ENCODE measurements around the gene C5AR1.
A peak's percentile ranks its signal among the peaks of the same experiment; 100 is the strongest.
"Not testable (repeated sequence)": the region's sequence is repeated elsewhere in the genome, so short reads cannot be mapped to it uniquely, and the experiment has no call there.

Gene C5AR1

DNA sequence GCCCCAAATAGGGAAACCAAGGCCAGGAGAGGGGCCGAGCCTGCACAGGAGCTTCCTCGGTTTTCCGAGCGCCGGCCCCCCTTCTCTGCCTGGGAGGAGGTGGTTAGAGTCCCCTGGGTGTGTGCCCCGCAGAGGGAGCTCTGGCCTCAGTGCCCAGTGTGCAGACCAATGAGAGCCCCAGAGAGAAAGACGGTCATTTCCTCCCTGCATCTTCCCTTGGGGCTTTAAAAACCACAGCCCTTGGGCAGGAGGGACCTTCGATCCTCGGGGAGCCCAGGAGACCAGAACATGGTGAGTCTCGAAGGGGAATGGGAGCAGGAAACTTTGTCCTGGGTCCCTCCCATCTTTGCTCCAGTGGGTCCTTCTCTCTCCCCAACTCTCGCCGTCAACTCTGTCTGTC is at the start of gene C5AR1:
Gene C5AR1 (plus strand): TSS at position 254 of the 400 bp plus-strand sequence. CDS start 35 bp downstream, at position 289.
- no peak for DNase-seq (ENCODE audit: low read depth, low spot score)

DNA sequence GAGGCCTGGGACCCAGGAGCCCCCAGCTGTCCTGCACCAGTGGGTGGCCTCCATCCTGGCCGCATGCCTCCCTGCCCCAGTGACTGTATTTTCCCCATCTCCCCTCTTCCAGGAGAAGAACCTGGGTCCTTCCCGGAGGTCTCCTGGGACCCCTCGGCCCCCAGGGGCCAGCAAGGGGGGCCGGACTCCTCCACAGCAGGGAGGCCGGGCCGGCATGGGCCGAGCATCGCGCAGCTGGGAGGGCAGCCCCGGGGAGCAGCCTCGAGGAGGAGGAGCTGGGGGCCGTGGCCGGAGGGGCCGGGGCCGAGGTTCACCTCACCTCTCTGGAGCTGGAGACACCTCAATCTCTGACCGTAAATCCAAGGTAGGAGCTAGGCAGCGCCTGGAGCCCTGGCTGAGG is 49.2 kb upstream of the C5AR1 start:
- DNase-seq (ENCODE audit: low read depth, low spot score) = no peak

DNA sequence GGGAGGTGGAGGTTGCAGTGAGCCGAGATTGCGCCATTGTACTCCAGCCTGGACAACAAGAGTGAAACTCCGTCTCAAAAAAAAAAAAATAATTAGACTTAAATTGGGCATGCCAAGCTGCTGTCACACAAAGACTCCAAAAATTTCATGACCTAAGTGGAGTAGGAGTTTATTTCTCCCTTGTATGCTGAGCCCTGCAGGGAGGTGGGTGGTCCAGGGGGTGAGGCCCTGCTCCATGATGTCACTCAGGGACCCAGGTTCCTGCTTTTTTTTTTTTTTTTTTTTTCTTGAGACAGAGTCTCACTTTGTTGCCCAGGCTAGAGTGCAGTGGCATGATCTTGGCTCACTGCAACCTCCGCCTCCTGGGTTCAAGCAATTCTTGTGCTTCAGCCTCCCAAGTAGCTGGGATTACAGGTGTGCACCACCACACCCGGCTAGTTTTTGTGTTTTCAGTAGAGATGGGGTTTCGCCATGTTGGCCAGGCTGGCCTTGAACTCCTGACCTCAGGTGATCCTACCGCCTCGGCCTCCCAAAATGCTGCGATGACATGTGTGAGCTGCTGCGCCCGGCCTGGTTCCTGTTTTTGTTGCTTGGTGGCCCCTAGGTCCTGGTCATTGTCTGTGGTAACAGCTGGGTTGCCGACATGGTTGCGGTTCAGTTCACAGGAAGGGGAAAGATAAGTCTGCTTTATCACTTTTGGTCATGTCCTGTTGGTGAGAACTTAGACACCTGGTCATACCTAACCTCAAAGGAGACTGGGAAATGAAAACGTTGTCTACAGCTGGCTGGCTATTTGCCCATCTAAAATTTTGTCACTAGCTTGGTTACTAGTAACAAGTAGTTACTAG is 47.5 kb upstream of the C5AR1 start:
- DNase-seq (ENCODE audit: low read depth, low spot score) = not testable (repeated sequence)

DNA sequence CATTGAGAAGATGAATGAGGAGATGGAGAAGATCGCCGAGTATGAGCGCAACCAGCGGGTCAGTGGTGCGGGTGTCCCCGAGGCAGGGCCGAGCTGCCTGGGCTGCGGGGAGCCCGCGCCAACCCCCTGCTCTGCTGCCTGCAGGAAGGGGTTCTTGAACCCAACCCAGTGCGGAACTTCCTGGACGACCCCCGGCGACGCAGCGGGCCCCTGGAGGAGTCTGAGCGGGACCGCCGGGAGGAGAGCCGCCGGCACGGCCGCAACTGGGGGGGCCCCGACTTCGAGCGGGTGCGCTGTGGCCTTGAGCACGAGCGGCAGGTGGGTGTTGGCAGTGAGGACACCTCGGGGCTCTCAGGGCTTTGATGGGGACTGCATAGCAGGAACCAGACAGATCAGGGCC is 45.0 kb upstream of the C5AR1 start:
- no peak for DNase-seq (ENCODE audit: low read depth, low spot score)

DNA sequence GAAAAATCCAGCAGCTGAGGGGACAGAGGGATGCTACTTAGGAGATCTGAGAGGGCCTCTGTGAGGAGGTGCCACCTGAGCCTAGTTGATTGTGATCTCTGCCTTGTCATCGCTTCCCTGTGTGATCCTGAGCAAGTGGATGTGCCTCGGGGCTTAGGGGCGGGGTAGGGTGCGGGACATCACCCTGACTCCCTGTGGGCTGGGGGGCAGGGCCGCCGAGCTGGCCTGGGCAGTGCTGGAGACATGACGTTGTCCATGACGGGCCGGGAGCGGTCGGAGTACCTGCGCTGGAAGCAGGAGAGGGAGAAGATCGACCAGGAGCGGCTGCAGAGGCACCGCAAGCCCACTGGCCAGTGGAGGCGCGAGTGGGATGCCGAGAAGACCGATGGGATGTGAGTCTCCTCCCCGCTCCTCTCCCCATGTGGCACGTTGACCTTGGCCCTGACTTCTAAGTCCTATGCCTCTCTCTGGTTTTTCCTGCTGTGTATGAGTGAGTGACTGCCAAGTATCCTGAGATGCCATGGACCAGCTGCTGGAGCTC is 43.2 kb upstream of the C5AR1 start:
- DNase-seq (ENCODE audit: low read depth, low spot score) = no peak

DNA sequence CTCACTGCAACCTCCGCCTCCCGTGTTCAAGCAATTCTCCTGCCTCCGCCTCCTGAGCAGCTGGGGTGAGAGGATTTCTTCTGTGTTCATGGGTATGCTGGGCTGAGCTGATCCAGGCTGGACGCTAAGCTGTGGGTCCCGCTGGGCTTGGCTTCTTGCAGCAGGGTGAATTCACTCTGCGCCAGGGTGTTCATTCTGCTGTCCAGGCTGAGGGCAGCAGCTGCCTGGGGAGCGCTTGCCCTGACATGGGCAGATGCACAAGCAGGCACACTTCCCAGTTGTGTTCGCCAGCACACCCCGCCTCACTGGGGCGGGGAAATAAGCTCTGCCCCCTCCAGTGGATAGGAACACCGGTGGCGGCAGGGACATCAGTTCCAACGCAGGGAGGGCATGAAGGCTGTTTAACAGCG is 42.3 kb upstream of the C5AR1 start:
- no peak for DNase-seq (ENCODE audit: low read depth, low spot score)

DNA sequence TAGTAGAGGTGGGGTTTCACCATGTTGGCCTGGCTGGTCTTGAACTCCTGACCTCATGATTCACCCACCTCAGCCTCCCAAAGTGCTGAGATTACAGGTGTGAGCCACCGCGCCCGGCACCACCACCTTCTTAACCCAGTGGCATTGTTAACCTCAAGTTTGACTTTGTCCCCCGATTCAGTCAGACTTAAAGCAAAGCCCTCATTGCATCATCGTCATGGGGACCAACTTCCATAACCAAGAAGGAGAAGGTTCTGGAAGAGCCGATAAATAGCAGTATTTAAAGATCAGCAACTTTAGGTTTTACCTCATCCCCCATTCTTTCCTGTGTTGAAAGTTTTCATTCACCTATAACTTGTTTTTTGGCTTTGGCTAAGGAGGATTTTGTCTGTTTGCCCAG is 41.6 kb upstream of the C5AR1 start:
- DNase-seq (ENCODE audit: low read depth, low spot score) = no peak

DNA sequence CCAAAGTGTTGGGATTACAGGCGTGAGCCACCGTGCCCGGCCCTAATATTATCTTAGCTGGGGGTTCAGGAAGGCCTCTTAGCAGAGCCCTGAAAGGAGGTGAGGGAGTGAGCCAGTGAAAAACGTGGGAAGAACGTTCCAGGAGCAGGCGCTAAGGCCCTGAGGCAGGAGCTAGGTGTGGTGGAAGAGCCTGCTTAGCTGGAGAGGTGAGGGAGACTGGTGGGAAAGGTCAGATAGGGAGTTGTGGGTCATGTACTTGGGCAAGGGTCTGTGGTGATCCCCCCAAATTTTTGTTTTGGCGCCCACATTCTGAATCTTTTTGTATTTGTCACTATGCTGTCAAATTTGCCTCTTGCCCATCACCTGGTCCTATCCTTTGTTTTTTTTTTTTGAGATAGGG is 40.1 kb upstream of the C5AR1 start:
- DNase-seq (ENCODE audit: low read depth, low spot score) = no peak

DNA sequence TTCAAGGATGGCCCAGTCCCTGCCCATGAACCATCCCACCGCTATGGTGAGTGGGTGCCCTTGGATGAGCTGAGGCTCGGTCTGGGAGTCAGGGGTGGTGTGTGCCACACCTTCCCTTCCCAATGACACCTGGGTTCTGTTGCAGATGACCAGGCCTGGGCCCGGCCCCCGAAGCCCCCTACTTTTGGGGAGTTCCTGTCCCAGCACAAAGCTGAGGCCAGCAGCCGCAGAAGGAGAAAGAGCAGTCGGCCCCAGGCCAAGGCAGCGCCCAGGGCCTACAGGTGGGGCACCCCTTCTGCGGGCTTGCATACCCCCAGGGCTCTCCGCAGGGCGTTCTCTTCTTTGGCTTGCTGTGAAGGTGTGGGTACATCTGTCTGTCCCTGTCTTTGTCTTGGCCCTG is 39.3 kb upstream of the C5AR1 start:
- no peak for DNase-seq (ENCODE audit: low read depth, low spot score)

DNA sequence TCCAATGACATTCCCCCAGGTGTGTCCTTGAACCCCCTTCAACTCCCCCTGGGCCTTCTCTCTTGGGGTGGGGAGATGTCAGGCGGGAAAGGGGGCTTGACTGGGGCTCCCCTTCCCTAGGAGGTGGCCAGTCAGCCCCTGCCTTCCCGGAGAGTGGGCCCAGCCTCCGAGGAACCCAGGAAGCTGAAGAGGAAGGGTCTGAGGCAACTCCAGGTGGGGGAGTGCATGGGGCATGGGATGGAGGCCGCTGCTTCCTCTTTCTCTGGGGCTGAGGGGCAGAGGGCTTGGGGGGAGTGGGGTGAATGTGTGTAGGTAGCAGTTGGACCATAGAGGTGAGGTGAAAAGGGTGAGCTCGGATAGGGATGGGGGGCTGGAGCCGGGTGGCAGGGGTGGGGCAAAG is 37.7 kb upstream of the C5AR1 start:
- no peak for DNase-seq (ENCODE audit: low read depth, low spot score)

DNA sequence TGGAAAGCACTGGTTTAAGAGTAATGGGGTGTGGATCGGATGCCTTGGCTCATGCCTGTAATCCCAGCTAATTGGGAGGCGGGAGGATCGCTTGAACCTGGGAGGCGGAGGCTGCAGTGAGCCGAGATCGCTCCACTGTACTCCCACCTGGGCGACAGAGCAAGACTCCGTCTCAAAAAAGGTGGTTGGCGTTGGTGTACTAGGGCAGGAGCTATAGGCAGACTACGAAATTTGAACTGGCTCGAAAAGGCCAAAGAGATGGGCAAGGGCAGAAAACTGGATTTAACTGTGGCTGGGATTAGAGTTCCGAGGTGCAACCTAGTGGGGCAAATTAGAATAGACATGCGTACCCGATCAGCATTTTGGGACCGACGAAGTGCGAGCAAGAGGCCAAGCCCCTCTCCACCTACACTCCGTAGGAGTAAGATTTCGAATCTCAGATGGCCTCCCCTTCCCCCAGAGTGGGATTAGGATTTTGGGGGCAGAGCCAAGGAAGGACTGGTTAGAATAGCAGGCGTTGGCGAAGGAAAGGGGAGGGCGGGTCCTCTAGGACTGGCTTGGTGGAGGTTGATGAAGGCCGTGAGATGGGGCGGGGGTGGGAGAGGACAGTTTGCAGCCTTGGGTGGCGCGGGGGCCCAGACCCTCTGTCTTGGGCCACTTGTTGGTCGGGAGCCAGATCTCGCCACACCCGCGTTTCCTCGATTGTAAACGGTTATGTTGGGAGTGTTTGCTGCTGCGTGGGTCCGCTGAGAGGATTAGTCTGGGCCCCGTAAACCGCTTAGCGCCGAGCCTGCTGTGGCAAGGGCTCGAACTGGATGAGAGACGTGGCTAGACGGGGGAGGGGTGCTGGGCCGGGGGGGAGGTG is 37.0 kb upstream of the C5AR1 start:
- DNase-seq (ENCODE audit: low read depth, low spot score) = no peak

DNA sequence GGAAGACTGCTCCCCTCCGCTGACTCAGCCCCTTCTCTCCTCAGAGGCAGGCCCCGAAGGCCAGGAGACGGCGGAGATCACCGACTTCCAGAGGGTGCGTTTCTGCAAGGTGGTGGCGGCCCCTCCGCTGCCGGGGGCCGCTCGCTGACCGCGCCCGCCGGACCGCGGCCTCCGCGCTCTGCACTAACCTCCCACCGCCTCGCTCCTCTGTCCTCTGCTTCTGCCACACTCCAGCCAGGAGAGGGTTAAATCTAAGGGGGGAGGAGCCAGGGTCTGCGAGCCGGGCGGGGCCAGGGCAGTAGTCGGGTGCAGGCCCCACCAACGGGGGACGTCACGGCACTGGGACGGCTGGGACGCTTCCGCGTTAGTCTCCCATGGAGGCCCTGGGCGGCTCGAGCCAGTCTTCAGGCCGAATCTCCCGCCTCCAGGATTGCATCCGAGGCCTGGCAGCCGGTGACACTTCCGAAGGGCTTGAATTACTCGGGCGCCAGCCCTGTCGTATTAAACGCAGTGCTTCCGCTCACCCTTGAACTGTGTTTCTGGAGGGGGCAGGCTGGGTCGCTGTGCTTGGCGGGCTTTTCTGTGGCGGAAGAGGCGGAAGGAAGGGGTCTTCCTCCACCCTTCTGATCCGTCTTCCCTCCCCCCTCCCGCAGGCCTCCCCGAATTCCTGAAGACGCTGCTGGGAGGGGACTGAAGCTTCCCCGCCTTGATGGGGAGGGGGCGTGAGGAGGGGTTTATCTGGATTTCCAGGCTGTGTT is 36.2 kb upstream of the C5AR1 start:
- peak; percentile 69 for DNase-seq (ENCODE audit: low read depth, low spot score)

DNA sequence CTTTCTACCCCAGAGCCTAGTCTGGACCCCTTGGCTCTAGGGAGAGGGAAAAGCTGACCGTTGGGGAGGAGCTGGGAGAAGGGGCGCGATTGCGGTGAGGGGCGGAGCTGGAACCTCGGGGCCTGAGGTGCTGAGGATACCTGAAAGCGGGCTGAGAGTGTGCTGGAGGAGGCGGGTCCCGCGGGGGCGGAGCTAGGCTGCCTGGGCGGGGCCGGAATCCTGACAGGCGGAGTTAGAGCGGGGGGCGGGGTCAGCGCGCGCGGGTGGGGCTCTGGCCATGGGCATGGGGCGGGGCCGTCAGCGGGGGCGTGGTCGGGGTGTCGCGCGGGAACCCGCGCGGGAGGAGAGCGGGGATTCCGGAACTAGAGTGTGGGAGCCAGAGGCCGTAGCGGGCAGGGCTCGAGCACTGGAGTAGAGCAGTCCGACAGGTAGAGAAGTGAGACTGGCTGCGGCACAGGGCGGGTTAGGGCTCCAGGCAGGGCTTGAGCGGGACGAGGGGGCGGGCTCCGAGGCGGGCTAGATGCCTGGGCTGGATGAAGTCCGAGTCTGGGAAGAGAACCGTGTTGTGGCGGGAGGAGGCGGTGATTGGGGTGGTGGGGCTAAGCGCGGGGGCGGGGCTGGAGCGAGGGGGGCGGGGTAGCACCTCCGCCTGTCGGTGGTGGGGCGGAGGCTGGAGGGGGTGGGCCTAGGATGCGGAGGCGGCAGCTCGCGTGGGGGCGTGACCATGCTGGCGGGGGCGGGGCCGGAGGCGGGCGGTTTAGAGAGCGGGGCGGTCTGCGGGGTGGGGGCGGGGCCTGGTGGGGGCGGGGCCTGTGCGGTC is 35.4 kb upstream of the C5AR1 start, which contains the start of gene INAFM1:
Gene INAFM1 (plus strand): TSS at position 815 of the 820 bp plus-strand sequence. CDS start 35 bp downstream, outside the sequence.
- peak; percentile 77 for DNase-seq (ENCODE audit: low read depth, low spot score)

DNA sequence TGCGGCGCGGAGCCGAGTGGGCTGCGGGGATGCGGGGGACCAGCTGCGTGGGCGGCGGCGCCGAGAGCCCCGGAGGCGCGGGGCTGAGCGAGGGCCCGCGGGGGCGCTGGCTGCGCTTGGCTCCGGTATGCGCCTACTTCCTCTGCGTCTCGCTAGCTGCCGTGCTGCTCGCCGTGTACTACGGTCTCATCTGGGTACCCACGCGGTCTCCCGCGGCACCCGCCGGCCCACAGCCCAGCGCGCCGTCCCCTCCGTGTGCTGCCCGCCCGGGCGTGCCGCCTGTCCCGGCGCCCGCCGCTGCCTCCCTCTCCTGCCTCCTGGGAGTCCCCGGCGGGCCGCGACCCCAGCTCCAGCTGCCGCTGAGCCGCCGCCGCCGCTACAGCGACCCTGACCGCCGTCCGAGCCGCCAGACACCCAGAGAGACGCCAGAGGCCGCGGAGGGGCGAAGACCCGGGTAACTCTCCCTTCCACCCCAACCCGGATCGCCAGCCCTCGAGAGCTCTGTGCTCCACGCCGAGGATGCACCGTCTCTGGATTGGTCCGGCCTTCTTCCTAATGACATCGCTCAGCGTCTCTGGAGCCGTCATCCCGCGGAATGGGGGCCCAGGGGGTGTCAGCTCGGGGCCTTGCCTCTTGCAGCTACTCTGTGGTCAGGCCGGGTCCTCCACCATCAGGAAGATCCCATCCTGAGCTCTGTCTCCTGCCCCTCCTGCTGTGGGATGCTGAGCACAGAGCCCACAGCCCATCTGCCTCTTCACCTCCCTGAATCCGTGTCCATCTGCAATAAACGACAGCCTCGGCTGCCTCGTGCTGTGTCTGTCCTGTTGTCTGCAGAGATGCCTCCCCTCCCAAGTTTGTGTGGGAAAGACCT is 34.5 kb upstream of the C5AR1 start:
- no peak for DNase-seq (ENCODE audit: low read depth, low spot score)

DNA sequence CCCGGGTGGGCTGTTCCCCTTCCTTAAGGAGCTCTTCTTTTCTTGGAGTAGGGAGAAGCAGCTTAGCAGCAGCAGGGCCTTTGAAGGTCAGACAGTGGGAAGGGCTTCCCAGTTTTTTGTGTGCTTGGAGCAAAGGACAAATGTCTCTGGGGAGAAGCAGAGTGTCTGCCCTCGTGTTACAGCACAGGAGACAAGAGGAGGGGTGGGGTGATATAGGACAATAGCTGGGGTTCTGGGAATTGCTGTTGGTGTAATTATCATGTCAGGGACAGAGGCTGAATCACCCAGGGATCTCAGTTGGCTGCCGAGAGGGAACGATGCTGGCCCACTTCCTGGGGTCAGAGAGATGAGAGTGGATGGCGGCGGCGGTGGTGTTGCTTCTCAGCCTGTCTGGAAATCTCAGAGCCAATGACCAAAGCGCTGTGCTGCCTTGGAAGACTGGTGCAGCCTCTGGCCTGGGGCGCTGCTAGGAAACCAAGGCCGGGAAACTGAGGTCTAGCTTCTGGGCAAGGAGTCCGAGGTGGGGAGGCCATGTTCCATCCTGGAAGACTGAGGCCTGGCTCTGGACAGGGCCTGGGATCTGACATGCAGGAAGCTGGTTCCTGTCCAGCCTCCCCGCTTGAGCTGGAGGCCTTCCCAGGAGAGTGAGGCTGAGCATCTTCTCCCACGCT is 33.7 kb upstream of the C5AR1 start:
- DNase-seq (ENCODE audit: low read depth, low spot score) = no peak

DNA sequence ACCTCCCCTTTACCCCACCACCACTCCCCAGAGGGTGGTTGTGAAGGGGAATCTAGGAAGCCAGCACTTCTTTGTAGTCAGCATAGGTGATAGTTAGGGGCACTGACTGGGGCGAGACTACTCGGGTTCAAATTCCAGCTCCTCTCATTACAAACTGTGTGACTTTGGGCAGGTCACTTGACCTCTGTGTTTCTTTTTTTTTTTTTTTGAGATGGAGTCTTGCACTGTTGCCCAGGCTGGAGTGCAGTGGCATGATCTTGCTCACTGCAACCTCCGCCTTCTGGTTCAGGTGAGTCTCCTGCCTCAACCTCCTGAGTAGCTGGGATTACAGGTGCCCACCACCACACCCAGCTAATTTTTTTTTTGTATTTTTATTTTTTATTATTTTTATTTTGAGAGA is 33.1 kb upstream of the C5AR1 start:
- not testable (repeated sequence) for DNase-seq (ENCODE audit: low read depth, low spot score)

DNA sequence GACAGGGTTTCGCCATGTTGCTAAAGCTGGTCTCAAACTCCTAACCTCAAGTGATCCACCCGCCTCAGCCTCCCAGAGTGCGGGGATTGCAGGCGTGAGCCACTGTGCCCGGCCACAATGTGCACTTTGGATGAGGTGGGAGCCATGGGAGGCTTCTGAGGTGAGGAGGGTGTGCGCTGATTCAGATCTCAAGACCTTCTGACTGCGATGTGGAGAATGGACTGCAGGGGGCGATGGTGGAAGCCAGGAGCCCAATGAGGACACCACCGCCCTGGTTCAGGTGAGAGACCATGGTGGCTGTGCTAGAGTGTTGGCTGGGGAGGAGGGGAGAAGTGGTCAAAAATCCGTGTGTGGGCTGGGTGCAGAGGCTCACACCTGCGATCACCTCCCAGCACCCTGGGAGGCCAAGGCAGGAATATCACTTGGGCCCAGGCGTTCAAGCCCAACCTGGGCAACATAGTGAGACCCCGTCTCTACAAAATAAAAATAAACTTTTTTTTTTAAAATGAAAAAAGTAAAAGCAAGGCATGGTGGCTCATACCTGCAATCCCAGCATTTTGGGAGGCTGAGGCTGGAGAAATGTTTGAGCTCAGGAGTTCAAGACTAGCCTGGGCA is 29.4 kb upstream of the C5AR1 start:
- no peak for DNase-seq (ENCODE audit: low read depth, low spot score)

DNA sequence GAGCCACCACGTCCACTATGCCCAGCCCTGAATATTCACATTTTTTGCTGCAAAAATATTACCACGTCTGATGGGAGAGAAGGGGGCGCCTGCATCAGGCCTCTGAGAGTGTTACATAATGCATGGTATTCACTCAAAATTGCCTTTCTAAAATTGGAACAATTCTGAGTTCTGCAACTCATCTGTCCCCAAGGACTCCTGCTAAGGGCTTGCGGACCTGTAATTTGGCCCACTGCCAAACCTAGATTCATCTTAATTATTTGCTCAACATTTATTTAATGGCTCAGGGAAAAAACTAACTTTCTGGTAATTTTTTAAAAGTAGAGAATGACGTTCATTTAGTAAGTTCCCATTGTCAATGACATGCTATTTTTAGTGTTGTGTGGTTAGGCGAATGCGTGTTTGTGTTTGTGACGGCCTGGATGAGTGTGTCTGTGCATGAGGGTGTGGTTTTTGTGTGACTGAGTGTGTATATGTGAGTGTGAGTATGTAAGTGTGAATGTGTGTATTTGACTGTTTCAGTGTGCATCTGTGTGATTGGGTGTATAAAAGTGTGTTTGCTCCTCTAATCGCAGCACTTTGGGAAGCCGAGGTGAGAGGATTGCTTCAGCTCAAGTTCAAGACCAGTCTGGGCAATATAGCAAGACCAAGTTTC is 26.1 kb upstream of the C5AR1 start:
- DNase-seq (ENCODE audit: low read depth, low spot score) = no peak

Measured in brain pericyte (primary cell).